CD4-positive, alpha-beta T cell treated with Interferon alpha-2 for 1 hour (primary cell): ENCODE measurements around the gene KLF14.
A peak's percentile ranks its signal among the peaks of the same experiment; 100 is the strongest.
"Not testable (repeated sequence)": the region's sequence is repeated elsewhere in the genome, so short reads cannot be mapped to it uniquely, and the experiment has no call there.

Experiments used
- DNase-seq, 2 donors: peaks; one replicate each; pipeline ENCODE4 v3.0.0-alpha.2; 2020 to 2022

KLF14 gene

GRCh38 chr7:130712416-130712815 lies 21.6 kb downstream of the KLF14 start:
- no peak for DNase-seq

GRCh38 chr7:130708766-130709165 lies 25.2 kb downstream of the KLF14 start:
- no peak for DNase-seq

- DNase-seq: no peak
Measured at GRCh38 chr7:130708001-130708400, 26.0 kb downstream of the KLF14 start.

- DNase-seq: no peak
Measured at GRCh38 chr7:130703851-130704250, 30.2 kb downstream of the KLF14 start.

GRCh38 chr7:130701650-130702049 lies 32.4 kb downstream of the KLF14 start:
- DNase-seq: no peak

GRCh38 chr7:130700760-130701159 lies 33.2 kb downstream of the KLF14 start:
- DNase-seq: no peak

GRCh38 chr7:130699686-130700085 lies 34.3 kb downstream of the KLF14 start:
- no peak for DNase-seq

GRCh38 chr7:130697820-130698219 lies 36.2 kb downstream of the KLF14 start:
- DNase-seq: no peak

GRCh38 chr7:130695840-130696239 lies 38.2 kb downstream of the KLF14 start:
- DNase-seq: peak in 1 of 2 donors; percentile 16

- DNase-seq: not testable (repeated sequence)
Measured at GRCh38 chr7:130692396-130692795, 41.6 kb downstream of the KLF14 start.

- no peak for DNase-seq
Measured at GRCh38 chr7:130689683-130690082, 44.3 kb downstream of the KLF14 start.

GRCh38 chr7:130683026-130683425 lies 51.0 kb downstream of the KLF14 start:
- DNase-seq: no peak
